Gastrocnemius medialis (tissue), 4 donors: ENCODE data around the gene PAK6.

Experiments
- CTCF ChIP-seq, 5 experiments: fragments of 450-650 bp in 3 of 5; fragments of 200-600 bp in 2 of 5; sonication (generic) in 2 of 5; IDR thresholded peaks in 4 of 5; conservative IDR thresholded peaks in 1 of 5; 1 replicate in 4 of 5; 2 replicates in 1 of 5; pipeline ENCODE4 v1.5.1; 2016 to 2019; ENCODE audit warnings: antibody characterized with exemption in 5 of 5, mild to moderate bottlenecking in 3 of 5, moderate library complexity in 3 of 5
- POLR2A ChIP-seq, 2 donors: fragments of 450-650 bp; IDR thresholded peaks; one replicate each; pipeline ENCODE4 v1.6.1; 2017; ENCODE audit warnings: antibody characterized with exemption in 2 of 2, mild to moderate bottlenecking in 2 of 2, moderate library complexity in 2 of 2

DNA sequence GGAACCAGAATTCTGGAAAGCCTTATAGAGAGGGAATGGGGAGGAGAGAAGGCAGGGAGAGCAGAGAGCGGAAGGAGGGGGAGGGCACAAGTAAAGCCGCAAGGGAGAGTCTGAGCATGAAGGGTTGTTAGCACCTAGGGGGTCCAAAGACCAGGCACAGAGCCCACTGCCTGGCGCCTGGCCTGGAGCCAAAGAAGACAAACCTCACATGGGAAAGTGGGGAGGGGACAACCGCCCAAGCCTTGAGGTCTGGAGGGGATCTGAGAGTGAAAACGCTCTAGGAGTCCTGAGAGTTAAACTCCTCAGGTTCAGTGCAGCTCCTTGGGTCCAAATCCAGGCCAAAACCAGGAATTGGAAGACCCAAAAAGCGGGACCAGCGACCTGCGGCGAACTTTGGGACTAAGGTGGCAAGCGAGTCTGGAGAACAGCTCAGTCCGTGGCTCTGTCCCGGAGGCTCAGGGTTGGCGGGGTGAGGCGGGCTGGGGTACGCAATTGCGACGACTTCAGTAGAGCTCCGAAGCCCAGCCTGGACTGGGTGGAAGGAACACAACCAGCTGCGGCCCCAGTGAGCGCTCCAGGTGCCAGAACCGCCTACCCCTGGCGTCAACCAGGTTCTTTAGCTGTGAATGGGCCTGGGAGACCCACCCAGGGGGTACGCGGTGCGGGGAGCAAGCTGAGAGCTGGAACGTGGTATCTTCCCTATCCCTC is 83.8 kb downstream of the PAK6 start:
- no peak for TF ChIP-seq POLR2A (IDR thresholded peaks at IDR 0.05)
- no peak for TF ChIP-seq CTCF (IDR thresholded peaks at IDR 0.05 in 4 of 5, conservative IDR thresholded peaks at IDR 0.05 in 1 of 5)
